Right lobe of liver (tissue), 4 donors: ENCODE measurements around the gene RNU1-3.
"Not testable (repeated sequence)": the region's sequence is repeated elsewhere in the genome, so short reads cannot be mapped to it uniquely, and the experiment has no call there.

Source experiments
- CTCF ChIP-seq, 4 donors: fragments of 200-600 bp in 3 of 4; fragments of 450-650 bp in 1 of 4; IDR thresholded peaks; one replicate each; pipeline versions ENCODE4 v1.5.1 to v1.8.0; 2016 to 2022; ENCODE audit warnings: antibody characterized with exemption in 4 of 4, mild to moderate bottlenecking in 2 of 4
- POLR2A ChIP-seq: fragments of 450-650 bp; IDR thresholded peaks from one replicate; pipeline ENCODE4 v1.6.1; 2017; ENCODE audit warnings: antibody characterized with exemption, mild to moderate bottlenecking
- donor health status: DM: no; HTN: no; CAD: no.
- donor health status: DM: no; HTN: no; CAD: no.
- donor health status: DM: no; HTN: yes; CAD: no.

GRCh38 chr1:16713480-16713879, 46.7 kb upstream of the RNU1-3 start:
- TF ChIP-seq CTCF (IDR thresholded peaks at IDR 0.05); POLR2A: not testable (repeated sequence)
